ENCODE data around the gene MAP7.

The MAP7 gene

GRCh38 chr6:136415351-136416007, 134.7 kb downstream of the MAP7 start:
- Histone ChIP-seq H2BK15ac (ENCODE audit: low read length) (no peak overlapping the region), H3K9me3 (replicated peaks in 1 of 2; ENCODE audit: control insufficient read depth in 2 of 2, insufficient read depth in 1 of 2, low read depth in 1 of 2, low read length in 2 of 2) (peaks cover 0 to 2% of the 10 kb centered on the region in 2 donors), H2BK5ac (ENCODE audit: low read length) (no peak overlapping the region), H2AK5ac (ENCODE audit: low read depth, low read length) (no peak overlapping the region), H3K36me3 (replicated peaks in 1 of 2; ENCODE audit: control insufficient read depth in 2 of 2, insufficient read depth in 2 of 2, low read length in 2 of 2) (no peaks in the 10 kb centered on the region), H3K27ac (replicated peaks; ENCODE audit: low read length) (no peak overlapping the region), H3K4me3 (ENCODE audit: low read length in 2 of 2) (no peak overlapping the region), H2BK12ac (ENCODE audit: low read length) (no peak overlapping the region), H3K4ac (ENCODE audit: low read length) (no peak overlapping the region), H3K18ac (ENCODE audit: low read length) (no peak overlapping the region), H3K9ac (ENCODE audit: low read depth, low read length, poor library complexity) (no peak overlapping the region), H3K27me3 (ENCODE audit: control insufficient read depth in 3 of 3, insufficient read depth in 3 of 3, low read depth in 1 of 3, low read length in 3 of 3) (no peaks in the 10 kb centered on the region), H3K4me1 (ENCODE audit: control insufficient read depth in 2 of 2, insufficient read depth in 1 of 2, low read depth in 1 of 2, low read length in 2 of 2) (no peaks in the 10 kb centered on the region), H2AFZ (ENCODE audit: low read length) (no peak overlapping the region), H3K4me2 (ENCODE audit: insufficient read depth, low read length, poor library complexity, severe bottlenecking) (no peak overlapping the region), H3K14ac (ENCODE audit: low read length) (no peak overlapping the region), H4K91ac (ENCODE audit: low read depth, low read length, poor library complexity) (no peak overlapping the region), H3K23ac (ENCODE audit: low read depth, low read length, poor library complexity) (no peak overlapping the region), H3K79me1 (ENCODE audit: low read depth, low read length) (no peaks in the 10 kb centered on the region), H4K8ac (ENCODE audit: low read depth, low read length) (no peak overlapping the region), H2BK120ac (ENCODE audit: low read depth, low read length) (no peak overlapping the region)
- WGBS, 2 donors (ENCODE audit: extremely low coverage in 2 of 2, insufficient read length in 2 of 2, insufficient replicate concordance in 1 of 2): 100% methylated on average over 1 of the region's 5 CpGs; no CpG with 5 or more reads in 1 of the 2 donors
- no peak for DNase-seq (ENCODE audit: low spot score)

GRCh38 chr6:136412410-136412809, 137.8 kb downstream of the MAP7 start:
- H3K79me1 ChIP-seq (ENCODE audit: low read depth, low read length): no peaks in the 10 kb centered on the region
- H3K4me3 ChIP-seq (ENCODE audit: low read length in 2 of 2): no peak overlapping the region
- H2AK5ac ChIP-seq (ENCODE audit: low read depth, low read length): no peak overlapping the region
- H3K4me2 ChIP-seq (ENCODE audit: insufficient read depth, low read length, poor library complexity, severe bottlenecking): no peak overlapping the region
- H2BK5ac ChIP-seq (ENCODE audit: low read length): no peak overlapping the region
- H2BK15ac ChIP-seq (ENCODE audit: low read length): no peak overlapping the region
- no peaks in the 10 kb centered on the region for H3K36me3 ChIP-seq (replicated peaks in 1 of 2; ENCODE audit: control insufficient read depth in 2 of 2, insufficient read depth in 2 of 2, low read length in 2 of 2)
- H4K91ac ChIP-seq (ENCODE audit: low read depth, low read length, poor library complexity): no peak overlapping the region
- no peak overlapping the region for H4K8ac ChIP-seq (ENCODE audit: low read depth, low read length)
- no peak overlapping the region for H2AFZ ChIP-seq (ENCODE audit: low read length)
- no peak overlapping the region for H3K18ac ChIP-seq (ENCODE audit: low read length)
- H2BK12ac ChIP-seq (ENCODE audit: low read length): no peak overlapping the region
- no peak overlapping the region for H3K23ac ChIP-seq (ENCODE audit: low read depth, low read length, poor library complexity)
- H3K14ac ChIP-seq (ENCODE audit: low read length): no peak overlapping the region
- no peak overlapping the region for H2BK120ac ChIP-seq (ENCODE audit: low read depth, low read length)
- no peak overlapping the region for H3K27ac ChIP-seq (replicated peaks; ENCODE audit: low read length)
- no peak for DNase-seq (ENCODE audit: low spot score)
- H3K4me1 ChIP-seq (ENCODE audit: control insufficient read depth in 2 of 2, insufficient read depth in 1 of 2, low read depth in 1 of 2, low read length in 2 of 2): no peaks in the 10 kb centered on the region
- H3K9ac ChIP-seq (ENCODE audit: low read depth, low read length, poor library complexity): no peak overlapping the region
- no peaks in the 10 kb centered on the region for H3K27me3 ChIP-seq (ENCODE audit: control insufficient read depth in 3 of 3, insufficient read depth in 3 of 3, low read depth in 1 of 3, low read length in 3 of 3)
- no CpG with 5 or more reads among the region's 3 CpGs for WGBS, 2 donors (ENCODE audit: extremely low coverage in 2 of 2, insufficient read length in 2 of 2, insufficient replicate concordance in 1 of 2)
- H3K9me3 ChIP-seq (replicated peaks in 1 of 2; ENCODE audit: control insufficient read depth in 2 of 2, insufficient read depth in 1 of 2, low read depth in 1 of 2, low read length in 2 of 2): peaks cover 0 to 2% of the 10 kb centered on the region in 2 donors
- H3K4ac ChIP-seq (ENCODE audit: low read length): no peak overlapping the region

GRCh38 chr6:136411453-136412354, 138.5 kb downstream of the MAP7 start:
- no peak overlapping the region for H2AFZ ChIP-seq (ENCODE audit: low read length)
- no peak for DNase-seq (ENCODE audit: low spot score)
- H4K91ac ChIP-seq (ENCODE audit: low read depth, low read length, poor library complexity): no peak overlapping the region
- no peak overlapping the region for H2AK5ac ChIP-seq (ENCODE audit: low read depth, low read length)
- H2BK120ac ChIP-seq (ENCODE audit: low read depth, low read length): no peak overlapping the region
- no peaks in the 10 kb centered on the region for H3K27me3 ChIP-seq (ENCODE audit: control insufficient read depth in 3 of 3, insufficient read depth in 3 of 3, low read depth in 1 of 3, low read length in 3 of 3)
- peaks cover 0 to 2% of the 10 kb centered on the region in 2 donors for H3K9me3 ChIP-seq (replicated peaks in 1 of 2; ENCODE audit: control insufficient read depth in 2 of 2, insufficient read depth in 1 of 2, low read depth in 1 of 2, low read length in 2 of 2)
- WGBS, 2 donors (ENCODE audit: extremely low coverage in 2 of 2, insufficient read length in 2 of 2, insufficient replicate concordance in 1 of 2): no CpG with 5 or more reads among the region's 17 CpGs
- no peak overlapping the region for H2BK15ac ChIP-seq (ENCODE audit: low read length)
- no peaks in the 10 kb centered on the region for H3K79me1 ChIP-seq (ENCODE audit: low read depth, low read length)
- no peak overlapping the region for H3K4ac ChIP-seq (ENCODE audit: low read length)
- no peaks in the 10 kb centered on the region for H3K36me3 ChIP-seq (replicated peaks in 1 of 2; ENCODE audit: control insufficient read depth in 2 of 2, insufficient read depth in 2 of 2, low read length in 2 of 2)
- no peak overlapping the region for H3K4me2 ChIP-seq (ENCODE audit: insufficient read depth, low read length, poor library complexity, severe bottlenecking)
- no peak overlapping the region for H3K14ac ChIP-seq (ENCODE audit: low read length)
- H2BK5ac ChIP-seq (ENCODE audit: low read length): no peak overlapping the region
- no peak overlapping the region for H3K23ac ChIP-seq (ENCODE audit: low read depth, low read length, poor library complexity)
- no peak overlapping the region for H4K8ac ChIP-seq (ENCODE audit: low read depth, low read length)
- H3K27ac ChIP-seq (replicated peaks; ENCODE audit: low read length): no peak overlapping the region
- H3K9ac ChIP-seq (ENCODE audit: low read depth, low read length, poor library complexity): peak overlapping the region; percentile 44
- H3K4me1 ChIP-seq (ENCODE audit: control insufficient read depth in 2 of 2, insufficient read depth in 1 of 2, low read depth in 1 of 2, low read length in 2 of 2): no peaks in the 10 kb centered on the region
- H2BK12ac ChIP-seq (ENCODE audit: low read length): no peak overlapping the region
- no peak overlapping the region for H3K18ac ChIP-seq (ENCODE audit: low read length)
- no peak overlapping the region for H3K4me3 ChIP-seq (ENCODE audit: low read length in 2 of 2)

GRCh38 chr6:136411025-136411325, 139.2 kb downstream of the MAP7 start:
- Histone ChIP-seq H3K36me3 (replicated peaks in 1 of 2; ENCODE audit: control insufficient read depth in 2 of 2, insufficient read depth in 2 of 2, low read length in 2 of 2) (no peaks in the 10 kb centered on the region), H3K4me1 (ENCODE audit: control insufficient read depth in 2 of 2, insufficient read depth in 1 of 2, low read depth in 1 of 2, low read length in 2 of 2) (no peaks in the 10 kb centered on the region), H2AK5ac (ENCODE audit: low read depth, low read length) (no peak overlapping the region), H2AFZ (ENCODE audit: low read length) (no peak overlapping the region), H2BK15ac (ENCODE audit: low read length) (no peak overlapping the region), H3K27me3 (ENCODE audit: control insufficient read depth in 3 of 3, insufficient read depth in 3 of 3, low read depth in 1 of 3, low read length in 3 of 3) (no peaks in the 10 kb centered on the region), H3K4ac (ENCODE audit: low read length) (no peak overlapping the region), H3K9me3 (replicated peaks in 1 of 2; ENCODE audit: control insufficient read depth in 2 of 2, insufficient read depth in 1 of 2, low read depth in 1 of 2, low read length in 2 of 2) (peaks cover 0 to 2% of the 10 kb centered on the region in 2 donors), H2BK5ac (ENCODE audit: low read length) (no peak overlapping the region), H3K9ac (ENCODE audit: low read depth, low read length, poor library complexity) (no peak overlapping the region), H3K23ac (ENCODE audit: low read depth, low read length, poor library complexity) (no peak overlapping the region), H3K18ac (ENCODE audit: low read length) (no peak overlapping the region), H3K4me2 (ENCODE audit: insufficient read depth, low read length, poor library complexity, severe bottlenecking) (no peak overlapping the region), H4K91ac (ENCODE audit: low read depth, low read length, poor library complexity) (no peak overlapping the region), H3K4me3 (ENCODE audit: low read length in 2 of 2) (no peak overlapping the region), H4K8ac (ENCODE audit: low read depth, low read length) (no peak overlapping the region), H3K14ac (ENCODE audit: low read length) (no peak overlapping the region), H3K27ac (replicated peaks; ENCODE audit: low read length) (no peak overlapping the region), H2BK120ac (ENCODE audit: low read depth, low read length) (no peak overlapping the region), H2BK12ac (ENCODE audit: low read length) (no peak overlapping the region), H3K79me1 (ENCODE audit: low read depth, low read length) (no peaks in the 10 kb centered on the region)
- no peak for DNase-seq (ENCODE audit: low spot score)
- WGBS, 2 donors (ENCODE audit: extremely low coverage in 2 of 2, insufficient read length in 2 of 2, insufficient replicate concordance in 1 of 2): no CpG with 5 or more reads among the region's 1 CpG
